IPS-15b (cell line): ENCODE data around the gene PSTPIP1.

Experiments
- H3K27me3 ChIP-seq: one replicate; pipeline ENCODE4 v1.6.1; 2013; ENCODE audit warnings: low read length; ENCODE audit not compliant: control insufficient read depth, insufficient read depth
- H3K36me3 ChIP-seq: one replicate; pipeline ENCODE4 v1.6.1; 2013; ENCODE audit warnings: low read length; ENCODE audit not compliant: control insufficient read depth, insufficient read depth
- H3K4me1 ChIP-seq: one replicate; pipeline ENCODE4 v1.6.1; 2013; ENCODE audit warnings: mild to moderate bottlenecking, low read length; ENCODE audit not compliant: control insufficient read depth, insufficient read depth
- H3K4me3 ChIP-seq: one replicate; pipeline ENCODE4 v1.5.1; 2013; ENCODE audit warnings: low read depth, low read length
- H3K9ac ChIP-seq: one replicate; pipeline ENCODE4 v1.6.1; 2013; ENCODE audit warnings: low read depth, mild to moderate bottlenecking, low read length
- H3K9me3 ChIP-seq: one replicate; pipeline ENCODE4 v1.6.1; 2013; ENCODE audit warnings: mild to moderate bottlenecking, low read length; ENCODE audit not compliant: control insufficient read depth, insufficient read depth

The PSTPIP1 gene

GRCh38 chr15:77066971-77067690 lies 72.2 kb downstream of the PSTPIP1 start:
- Histone ChIP-seq H3K9ac (no peak overlapping the region), H3K27me3 (peaks cover 4% of the 10 kb centered on the region), H3K4me1 (peaks cover 21% of the 10 kb centered on the region), H3K9me3 (no peaks in the 10 kb centered on the region), H3K4me3 (no peak overlapping the region), H3K36me3 (no peaks in the 10 kb centered on the region)

DNA sequence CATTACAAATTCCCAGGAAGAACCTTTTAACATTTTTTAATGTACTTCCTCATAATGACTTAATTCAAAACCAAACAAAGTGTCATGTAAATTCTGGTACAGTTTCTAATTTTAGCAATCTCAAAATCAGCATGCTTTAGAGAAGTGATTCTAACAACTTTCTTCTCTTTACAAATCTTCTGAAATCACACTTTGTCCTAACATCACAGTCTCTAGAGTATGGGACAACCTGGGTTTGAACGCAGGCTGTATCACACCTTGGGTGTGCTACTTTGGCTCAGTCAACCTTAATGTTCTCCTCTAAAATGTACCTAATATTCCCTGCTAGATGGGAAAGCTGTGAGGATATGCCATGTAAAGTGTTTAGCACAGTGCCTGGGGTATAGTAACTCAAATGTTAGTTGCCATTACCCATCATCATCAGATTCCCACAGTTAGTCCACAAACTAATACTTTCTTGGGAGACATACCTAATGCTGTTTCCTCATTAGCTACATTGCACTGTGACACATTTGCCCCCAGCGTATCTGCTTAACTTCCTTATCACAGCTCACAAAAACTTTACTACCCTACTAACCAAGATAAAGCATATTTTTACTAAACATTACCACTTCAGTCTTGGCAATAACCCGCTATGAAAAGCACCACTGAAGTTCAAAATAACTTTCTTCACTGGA lies 72.9 kb downstream of the PSTPIP1 start:
- no peak overlapping the region for H3K4me3 ChIP-seq
- H3K9ac ChIP-seq, result no peak overlapping the region
- H3K4me1 ChIP-seq, result peaks cover 21% of the 10 kb centered on the region
- H3K9me3 ChIP-seq, result no peaks in the 10 kb centered on the region
- peaks cover 6% of the 10 kb centered on the region for H3K27me3 ChIP-seq
- H3K36me3 ChIP-seq, result no peaks in the 10 kb centered on the region

- Histone ChIP-seq H3K9ac (no peak overlapping the region), H3K4me3 (no peak overlapping the region), H3K27me3 (peaks cover 6% of the 10 kb centered on the region), H3K9me3 (no peaks in the 10 kb centered on the region), H3K4me1 (peaks cover 20% of the 10 kb centered on the region), H3K36me3 (no peaks in the 10 kb centered on the region)
Observed at GRCh38 chr15:77068633-77069032, 73.7 kb downstream of the PSTPIP1 start.

GRCh38 chr15:77069521-77070121 lies 74.7 kb downstream of the PSTPIP1 start:
- no peaks in the 10 kb centered on the region for H3K36me3 ChIP-seq
- H3K4me1 ChIP-seq, result peaks cover 11% of the 10 kb centered on the region
- H3K4me3 ChIP-seq, result peak overlapping the region; percentile 70
- no peaks in the 10 kb centered on the region for H3K9me3 ChIP-seq
- H3K9ac ChIP-seq, result no peak overlapping the region
- peaks cover 6% of the 10 kb centered on the region for H3K27me3 ChIP-seq

- Histone ChIP-seq H3K9ac (peak overlapping the region; percentile 83), H3K4me3 (peak overlapping the region; percentile 70), H3K9me3 (no peaks in the 10 kb centered on the region), H3K36me3 (no peaks in the 10 kb centered on the region), H3K4me1 (peaks cover 8% of the 10 kb centered on the region), H3K27me3 (peaks cover 6% of the 10 kb centered on the region)
Observed at GRCh38 chr15:77070180-77070494, 75.2 kb downstream of the PSTPIP1 start.

DNA sequence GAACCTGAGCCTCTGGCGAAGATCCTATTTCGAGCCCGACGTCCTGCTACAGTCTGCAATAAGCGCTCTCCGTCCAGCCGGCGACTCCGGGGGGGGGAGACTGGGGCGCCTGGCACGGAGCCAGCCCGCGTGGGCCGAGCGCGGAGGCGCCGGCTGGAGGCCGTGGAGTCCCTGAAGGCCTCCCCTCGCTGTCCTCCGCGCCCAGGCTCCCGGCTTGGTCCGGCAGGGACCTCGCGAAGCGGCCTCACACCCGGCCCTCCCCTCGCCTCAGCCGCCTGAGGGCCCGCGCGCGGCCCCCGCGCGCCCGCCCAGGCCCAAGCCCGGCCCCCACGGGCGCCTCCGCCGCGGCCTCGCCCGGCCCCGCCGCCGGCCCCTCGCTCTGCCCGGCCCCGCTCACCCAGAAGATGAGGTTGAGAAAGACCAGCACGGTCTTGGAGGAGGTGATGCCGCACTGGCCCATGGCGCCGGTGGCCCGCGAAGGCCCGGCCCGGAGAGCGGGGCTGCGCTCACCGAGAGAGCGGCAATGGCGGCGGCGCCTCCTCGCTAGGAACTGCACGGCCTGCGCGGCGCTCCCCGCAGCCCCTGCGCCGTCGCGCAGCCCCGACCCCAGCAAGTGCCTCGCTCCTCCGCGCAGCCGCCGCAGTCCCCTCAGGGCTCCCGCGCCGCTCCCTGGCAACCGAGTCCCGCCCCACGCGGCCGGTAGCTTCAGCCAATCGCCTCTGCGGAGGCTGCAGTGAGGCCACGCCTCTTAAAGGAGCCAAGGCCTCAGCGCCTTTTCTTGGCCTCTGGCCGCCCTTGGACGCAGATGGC lies 75.8 kb downstream of the PSTPIP1 start, which contains the start of gene TSPAN3:
TSS of gene TSPAN3 (minus strand) at position 615 of the 810 bp plus-strand sequence. CDS start at position 460, 155 bp downstream.
- H3K9ac ChIP-seq, result peak within 1 kb of the TSS; percentile 83
- peak within 1 kb of the TSS; percentile 70 for H3K4me3 ChIP-seq
- H3K4me1 ChIP-seq, result peaks cover 8% of the 10 kb centered on the region
- no peaks in the 10 kb centered on the region for H3K36me3 ChIP-seq
- H3K27me3 ChIP-seq, result peaks cover 6% of the 10 kb centered on the region
- no peaks in the 10 kb centered on the region for H3K9me3 ChIP-seq

DNA sequence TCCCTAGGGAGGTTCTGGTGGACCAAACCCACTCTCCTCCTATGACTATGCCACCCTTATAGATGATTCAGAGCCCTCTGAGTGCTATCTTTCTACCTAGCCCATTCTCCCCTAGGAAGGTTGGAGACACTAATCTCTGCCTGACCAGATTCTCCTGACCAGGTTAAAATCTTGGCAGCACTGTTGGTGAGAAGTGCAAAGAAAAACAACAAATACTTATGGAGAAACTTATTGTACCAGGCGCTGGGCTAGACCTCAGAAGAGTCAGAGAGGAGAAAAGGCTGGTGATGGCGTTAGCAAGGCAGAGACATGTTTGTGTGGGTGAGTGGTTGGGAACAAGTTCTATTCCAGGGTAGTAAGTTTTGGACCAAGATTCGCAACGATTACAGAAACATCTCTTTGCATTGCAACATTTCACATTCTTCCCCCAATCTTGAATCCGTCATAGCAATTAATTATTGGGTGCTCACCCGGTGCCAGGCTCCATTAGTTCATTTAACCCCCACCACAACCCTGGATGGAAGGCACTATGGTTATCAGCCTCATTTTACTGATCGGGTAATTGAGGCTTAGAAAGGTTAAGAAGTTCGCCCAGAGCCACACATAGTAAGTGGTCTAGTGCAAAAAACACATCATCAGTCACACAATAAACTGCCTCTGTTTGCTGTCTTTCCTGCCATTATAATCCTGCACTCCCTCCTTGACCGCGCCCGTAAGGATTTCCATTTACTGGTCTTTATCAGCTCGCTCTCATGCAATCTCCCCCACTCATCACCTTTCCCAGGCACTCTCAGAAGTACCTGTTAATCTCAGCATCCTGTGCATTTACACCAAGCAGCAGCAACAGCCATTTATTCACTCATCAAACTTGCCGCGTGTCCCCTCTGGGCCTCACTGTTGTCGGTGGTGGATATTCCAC lies 76.6 kb downstream of the PSTPIP1 start:
- peak overlapping the region; percentile 70 for H3K4me3 ChIP-seq
- H3K9ac ChIP-seq, result no peak overlapping the region
- peaks cover 6% of the 10 kb centered on the region for H3K27me3 ChIP-seq
- no peaks in the 10 kb centered on the region for H3K9me3 ChIP-seq
- H3K4me1 ChIP-seq, result peaks cover 8% of the 10 kb centered on the region
- H3K36me3 ChIP-seq, result no peaks in the 10 kb centered on the region

DNA sequence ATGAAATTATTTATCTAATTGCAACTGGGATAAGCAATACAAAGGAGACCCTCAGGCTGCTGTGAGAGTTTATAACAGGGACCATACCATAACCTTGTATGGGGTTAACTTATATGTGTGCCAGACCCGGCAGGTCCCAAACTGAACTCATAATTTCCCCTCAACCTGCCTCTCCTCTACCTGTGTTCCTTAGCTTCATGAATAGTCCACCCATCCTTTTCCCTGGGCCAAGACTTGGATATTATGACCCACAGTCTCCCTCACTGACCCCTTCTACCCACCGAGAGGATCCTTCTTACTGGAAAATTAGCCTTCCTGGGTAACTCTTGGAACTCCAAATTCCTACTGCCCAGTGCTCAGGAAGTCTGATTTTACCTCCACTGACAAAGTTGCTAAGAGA lies 79.4 kb downstream of the PSTPIP1 start:
- no peak overlapping the region for H3K9ac ChIP-seq
- no peak overlapping the region for H3K4me3 ChIP-seq
- H3K9me3 ChIP-seq, result no peaks in the 10 kb centered on the region
- H3K36me3 ChIP-seq, result no peaks in the 10 kb centered on the region
- peaks cover 8% of the 10 kb centered on the region for H3K4me1 ChIP-seq
- H3K27me3 ChIP-seq, result peaks cover 6% of the 10 kb centered on the region

DNA sequence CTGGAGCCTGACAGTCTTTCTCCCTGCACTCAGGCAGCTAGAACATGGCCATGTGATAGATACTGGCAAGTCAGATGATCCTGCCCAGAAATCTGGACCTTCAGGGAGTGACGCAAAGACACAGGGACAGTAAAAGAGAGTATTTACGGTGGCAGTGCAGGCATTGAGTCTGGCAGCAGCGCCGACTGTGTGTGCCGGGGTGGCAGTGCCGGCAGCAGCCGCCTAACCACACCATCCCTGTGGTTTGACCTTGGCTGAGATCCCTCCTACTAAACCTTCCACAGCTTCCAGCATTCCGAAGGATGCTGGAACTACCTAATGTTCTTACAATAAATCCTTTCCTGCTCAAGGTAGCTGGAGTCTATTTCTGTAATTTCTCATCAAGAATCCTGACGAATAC lies 80.6 kb downstream of the PSTPIP1 start:
- no peaks in the 10 kb centered on the region for H3K36me3 ChIP-seq
- H3K4me3 ChIP-seq, result no peak overlapping the region
- H3K27me3 ChIP-seq, result peaks cover 2% of the 10 kb centered on the region
- H3K9ac ChIP-seq, result no peak overlapping the region
- no peaks in the 10 kb centered on the region for H3K9me3 ChIP-seq
- H3K4me1 ChIP-seq, result peaks cover 3% of the 10 kb centered on the region

DNA sequence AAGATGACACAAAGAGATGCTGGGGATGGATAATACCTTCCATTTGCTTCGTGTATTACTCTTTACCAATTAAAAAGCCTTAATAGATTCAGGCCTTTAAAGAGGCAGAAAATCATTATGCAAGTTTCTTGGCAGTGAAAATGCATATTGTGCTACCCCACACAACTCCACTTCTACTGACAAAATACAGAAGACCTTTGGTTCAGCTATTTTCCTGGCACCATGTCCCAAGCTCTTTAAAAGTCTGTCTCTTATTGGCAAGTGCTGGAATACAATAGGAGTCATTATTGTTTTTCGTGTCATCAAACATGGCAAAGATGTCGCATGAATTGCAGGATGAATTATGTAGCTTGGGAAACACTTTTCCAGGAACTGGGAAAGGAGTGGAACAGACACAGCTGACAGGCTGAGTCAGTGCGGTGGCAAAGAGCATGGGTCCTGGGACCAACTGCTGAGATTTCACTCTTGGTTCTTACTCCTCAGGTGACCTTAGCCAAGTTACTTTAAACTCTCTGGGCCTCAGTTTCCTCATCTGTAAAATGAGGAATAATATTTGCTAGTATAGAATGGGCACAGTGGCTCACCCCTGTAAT lies 81.5 kb downstream of the PSTPIP1 start:
- Histone ChIP-seq H3K36me3 (no peaks in the 10 kb centered on the region), H3K9me3 (no peaks in the 10 kb centered on the region), H3K27me3 (peaks cover 2% of the 10 kb centered on the region), H3K9ac (no peak overlapping the region), H3K4me1 (peaks cover under 1% of the 10 kb centered on the region), H3K4me3 (no peak overlapping the region)
